ENCODE data around the gene KLHL30. TPM values are rescaled to one million over a fixed set of nuclear protein-coding genes. Genes with fewer than 3 reads are reported as not detected.

KLHL30 gene
- polyA plus RNA-seq, 1 donor (not counting 4 experiments of a cell fraction or from before 2014, with no cell fraction given), result not detected

DNA sequence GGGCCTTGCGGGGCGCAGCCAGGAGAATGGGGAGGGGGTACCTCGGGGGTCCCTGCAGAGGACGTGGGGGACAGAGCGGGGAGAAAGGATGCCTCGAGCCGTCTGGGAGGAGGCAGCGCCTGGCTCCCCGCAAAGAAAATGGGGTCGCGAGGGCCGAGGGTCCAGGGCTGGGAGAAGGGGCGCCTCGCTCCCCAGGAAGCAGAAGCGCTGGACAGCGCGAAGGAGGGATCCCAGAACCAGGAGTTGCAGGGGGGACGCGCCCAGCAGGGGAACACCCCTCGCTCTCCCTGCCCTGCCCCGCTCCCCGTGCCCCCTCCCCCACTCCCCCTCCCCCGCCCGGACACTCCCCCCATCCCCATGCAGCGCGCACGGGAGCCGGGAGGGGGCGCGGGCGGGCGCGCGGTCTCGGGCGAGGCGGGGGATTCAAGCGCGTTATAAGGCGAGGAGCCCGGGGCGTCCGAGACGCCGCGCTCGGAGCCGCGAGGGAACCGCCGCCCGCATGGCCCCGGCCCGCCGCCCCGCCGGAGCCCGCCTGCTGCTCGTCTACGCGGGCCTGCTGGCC, 20.1 kb downstream of the KLHL30 start, which contains the start of gene ERFE:
Gene ERFE, plus strand, starts transcription at position 462 of the 562 bp plus-strand sequence. Its CDS starts 38 bp downstream, at position 500.
- Histone ChIP-seq H3K36me3 (ENCODE audit: control insufficient read depth in 2 of 2, extremely low read depth in 1 of 2, insufficient read depth in 2 of 2, low read length in 2 of 2) (no peaks in the 10 kb centered on the region), H3K27ac (ENCODE audit: control insufficient read depth, insufficient read depth, low read length) (no peak within 1 kb of the TSS), H4K20me1 (ENCODE audit: control insufficient read depth, extremely low read depth, insufficient read depth, low read length) (no peaks in the 10 kb centered on the region), H3K4me3 (ENCODE audit: control insufficient read depth in 2 of 3, extremely low read depth in 1 of 3, insufficient read depth in 2 of 3, low read depth in 1 of 3, low read length in 3 of 3) (peak within 1 kb of the TSS; percentile 9 to 36 (median 18)), H3K79me2 (ENCODE audit: control insufficient read depth, insufficient read depth, low read length) (no peaks in the 10 kb centered on the region), H3K4me1 (ENCODE audit: control insufficient read depth, extremely low read depth, insufficient read depth, low read length) (no peaks in the 10 kb centered on the region), H3K9me1 (ENCODE audit: control insufficient read depth, extremely low read depth, insufficient read depth, low read length) (no peaks in the 10 kb centered on the region), H3K27me3 (ENCODE audit: control insufficient read depth, extremely low read depth, insufficient read depth, low read length) (peaks cover 15% of the 10 kb centered on the region), H3K9ac (ENCODE audit: control insufficient read depth, extremely low read depth, insufficient read depth, low read length) (peak within 1 kb of the TSS; percentile 46), H3K4me2 (ENCODE audit: control insufficient read depth, extremely low read depth, insufficient read depth, low read depth, low read length) (peak within 1 kb of the TSS; percentile 61), H2AFZ (ENCODE audit: control insufficient read depth, low read length) (no peak within 1 kb of the TSS), H3K9me3 (ENCODE audit: control insufficient read depth, low read depth, low read length) (no peaks in the 10 kb centered on the region)
- DNase-seq (ENCODE audit: low read depth, low spot score), result no peak
- dilution Hi-C loops (cut with MboI; ENCODE audit: extremely low pct_ligation_motif_present, low sequenced_read_pairs), result no loop called here
- no peak for FAIRE-seq
- no peak for TF ChIP-seq EZH2 (IDR thresholded peaks at IDR 0.05; ENCODE audit: low read length)
- TF ChIP-seq, protein P1, sequence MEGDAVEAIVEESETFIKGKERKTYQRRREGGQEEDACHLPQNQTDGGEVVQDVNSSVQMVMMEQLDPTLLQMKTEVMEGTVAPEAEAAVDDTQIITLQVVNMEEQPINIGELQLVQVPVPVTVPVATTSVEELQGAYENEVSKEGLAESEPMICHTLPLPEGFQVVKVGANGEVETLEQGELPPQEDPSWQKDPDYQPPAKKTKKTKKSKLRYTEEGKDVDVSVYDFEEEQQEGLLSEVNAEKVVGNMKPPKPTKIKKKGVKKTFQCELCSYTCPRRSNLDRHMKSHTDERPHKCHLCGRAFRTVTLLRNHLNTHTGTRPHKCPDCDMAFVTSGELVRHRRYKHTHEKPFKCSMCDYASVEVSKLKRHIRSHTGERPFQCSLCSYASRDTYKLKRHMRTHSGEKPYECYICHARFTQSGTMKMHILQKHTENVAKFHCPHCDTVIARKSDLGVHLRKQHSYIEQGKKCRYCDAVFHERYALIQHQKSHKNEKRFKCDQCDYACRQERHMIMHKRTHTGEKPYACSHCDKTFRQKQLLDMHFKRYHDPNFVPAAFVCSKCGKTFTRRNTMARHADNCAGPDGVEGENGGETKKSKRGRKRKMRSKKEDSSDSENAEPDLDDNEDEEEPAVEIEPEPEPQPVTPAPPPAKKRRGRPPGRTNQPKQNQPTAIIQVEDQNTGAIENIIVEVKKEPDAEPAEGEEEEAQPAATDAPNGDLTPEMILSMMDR (optimal IDR thresholded peaks at IDR 0.05 in 1 of 3, IDR thresholded peaks at IDR 0.05 in 1 of 3, conservative IDR thresholded peaks at IDR 0.05 in 1 of 3; ENCODE audit: extremely low read depth in 1 of 3, insufficient read depth in 2 of 3, low read length in 3 of 3), result peak in 2 of 3 experiments; percentile 18 to 61

DNA sequence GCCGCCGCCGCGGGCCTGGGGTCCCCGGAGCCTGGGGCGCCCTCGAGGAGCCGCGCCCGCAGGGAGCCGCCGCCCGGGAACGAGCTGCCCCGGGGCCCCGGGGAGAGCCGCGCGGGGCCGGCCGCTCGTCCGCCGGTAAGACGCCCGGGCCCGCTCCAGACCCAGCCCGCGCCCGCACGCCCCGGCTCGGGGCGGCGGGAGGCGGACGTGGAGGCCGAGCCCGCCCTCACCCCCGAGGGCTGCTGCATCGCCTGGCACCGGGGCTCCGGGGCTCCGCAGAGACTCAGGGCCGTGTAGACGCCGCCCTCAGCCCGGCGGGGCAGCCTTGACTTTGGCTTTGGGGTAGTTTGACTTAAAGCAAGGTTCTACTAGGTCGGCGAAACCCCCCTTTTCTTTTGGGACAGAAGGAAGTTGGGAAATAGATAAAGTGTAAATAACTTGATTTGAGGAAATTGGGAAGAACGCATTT, 20.6 kb downstream of the KLHL30 start:
- Histone ChIP-seq H3K4me3 (ENCODE audit: control insufficient read depth in 2 of 3, extremely low read depth in 1 of 3, insufficient read depth in 2 of 3, low read depth in 1 of 3, low read length in 3 of 3) (peak overlapping the region; percentile 9 to 36 (median 18)), H3K27ac (ENCODE audit: control insufficient read depth, insufficient read depth, low read length) (no peak overlapping the region), H3K79me2 (ENCODE audit: control insufficient read depth, insufficient read depth, low read length) (no peaks in the 10 kb centered on the region), H4K20me1 (ENCODE audit: control insufficient read depth, extremely low read depth, insufficient read depth, low read length) (no peaks in the 10 kb centered on the region), H3K27me3 (ENCODE audit: control insufficient read depth, extremely low read depth, insufficient read depth, low read length) (peaks cover 19% of the 10 kb centered on the region), H3K4me1 (ENCODE audit: control insufficient read depth, extremely low read depth, insufficient read depth, low read length) (no peaks in the 10 kb centered on the region), H2AFZ (ENCODE audit: control insufficient read depth, low read length) (no peak overlapping the region), H3K36me3 (ENCODE audit: control insufficient read depth in 2 of 2, extremely low read depth in 1 of 2, insufficient read depth in 2 of 2, low read length in 2 of 2) (no peaks in the 10 kb centered on the region), H3K9me1 (ENCODE audit: control insufficient read depth, extremely low read depth, insufficient read depth, low read length) (no peaks in the 10 kb centered on the region), H3K9me3 (ENCODE audit: control insufficient read depth, low read depth, low read length) (no peaks in the 10 kb centered on the region), H3K4me2 (ENCODE audit: control insufficient read depth, extremely low read depth, insufficient read depth, low read depth, low read length) (peak overlapping the region; percentile 61), H3K9ac (ENCODE audit: control insufficient read depth, extremely low read depth, insufficient read depth, low read length) (peak overlapping the region; percentile 46)
- FAIRE-seq (no peak), DNase-seq (ENCODE audit: low read depth, low spot score) (no peak)
- no peak for TF ChIP-seq EZH2 (IDR thresholded peaks at IDR 0.05; ENCODE audit: low read length)
- TF ChIP-seq, protein P1 (optimal IDR thresholded peaks at IDR 0.05 in 1 of 3, IDR thresholded peaks at IDR 0.05 in 1 of 3, conservative IDR thresholded peaks at IDR 0.05 in 1 of 3; ENCODE audit: extremely low read depth in 1 of 3, insufficient read depth in 2 of 3, low read length in 3 of 3), result no peak
- dilution Hi-C loops (cut with MboI; ENCODE audit: extremely low pct_ligation_motif_present, low sequenced_read_pairs), result no loop called here
